ENCODE measurements around the gene PIP4K2A.

DNA sequence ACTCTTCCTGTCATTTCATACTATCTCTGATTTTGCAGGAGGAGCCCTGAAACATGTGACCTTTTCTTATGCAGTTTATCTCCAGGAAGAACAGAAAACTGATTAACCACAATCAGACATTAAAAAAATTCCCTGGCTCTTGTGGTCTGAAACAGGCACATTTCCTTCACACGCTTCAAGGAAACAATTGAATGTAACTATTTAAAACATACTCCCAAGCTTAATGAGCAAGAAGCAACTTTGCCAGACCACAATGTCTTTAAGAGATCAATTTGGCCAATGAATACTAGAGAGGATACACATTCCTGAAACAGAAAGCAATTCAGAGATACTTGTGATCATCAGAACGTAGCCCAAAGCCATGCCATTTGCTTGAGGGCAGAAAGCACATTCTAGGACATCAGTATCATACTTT, 65.8 kb downstream of the PIP4K2A start:
- no peak for TF ChIP-seq CTCF (IDR thresholded peaks at IDR 0.05)
- no peak for TF ChIP-seq POLR2A (IDR thresholded peaks at IDR 0.05)
- no peak for TF ChIP-seq POLR2AphosphoS5 (IDR thresholded peaks at IDR 0.05)
